Kidney tubule cell (primary cell): ENCODE results near the gene AMER3.
A peak's percentile ranks its signal among the peaks of the same experiment; 100 is the strongest.
"Not testable (repeated sequence)": the region's sequence is repeated elsewhere in the genome, so short reads cannot be mapped to it uniquely, and the experiment has no call there.

ENCODE experiments used
- DNase-seq: peaks from one replicate; pipeline ENCODE4 v3.0.0-alpha.2; 2018; ENCODE audit warnings: low spot score

AMER3 gene

GRCh38 chr2:130755256-130756052 lies at the start of gene AMER3:
Gene AMER3, plus strand, starts transcription at chr2:130755540. Its CDS starts 6,533 bp downstream, at chr2:130762073.
- no peak for DNase-seq

GRCh38 chr2:130714795-130715194 lies 40.5 kb upstream of the AMER3 start:
- not testable (repeated sequence) for DNase-seq

- DNase-seq = no peak
Observed at GRCh38 chr2:130720036-130720435, 35.3 kb upstream of the AMER3 start.

GRCh38 chr2:130720528-130720927 lies 34.8 kb upstream of the AMER3 start:
- DNase-seq = no peak

- no peak for DNase-seq
Observed at GRCh38 chr2:130724455-130724854, 30.9 kb upstream of the AMER3 start.

- DNase-seq = no peak
Observed at GRCh38 chr2:130726614-130727180, 28.6 kb upstream of the AMER3 start.

GRCh38 chr2:130727286-130727924 lies 27.9 kb upstream of the AMER3 start:
- DNase-seq = peak; percentile 69

GRCh38 chr2:130728007-130728454 lies 27.3 kb upstream of the AMER3 start:
- DNase-seq = no peak

GRCh38 chr2:130728549-130729316 lies 26.6 kb upstream of the AMER3 start, which contains the start of gene GPR148:
Gene GPR148, plus strand, starts transcription at chr2:130729070. Its CDS starts 82 bp downstream, at chr2:130729152.
- peak; percentile 8 for DNase-seq

GRCh38 chr2:130729322-130730299 lies 25.7 kb upstream of the AMER3 start:
- no peak for DNase-seq

GRCh38 chr2:130732257-130732656 lies 23.1 kb upstream of the AMER3 start:
- not testable (repeated sequence) for DNase-seq

- no peak for DNase-seq
Observed at GRCh38 chr2:130735200-130735599, 20.1 kb upstream of the AMER3 start.

GRCh38 chr2:130736487-130736886 lies 18.9 kb upstream of the AMER3 start:
- no peak for DNase-seq

GRCh38 chr2:130737592-130737991 lies 17.7 kb upstream of the AMER3 start:
- no peak for DNase-seq

GRCh38 chr2:130740671-130741070 lies 14.7 kb upstream of the AMER3 start:
- DNase-seq = no peak

GRCh38 chr2:130743278-130743677 lies 12.1 kb upstream of the AMER3 start:
- no peak for DNase-seq

- no peak for DNase-seq
Observed at GRCh38 chr2:130744287-130745117, 10.8 kb upstream of the AMER3 start.

- DNase-seq = no peak
Observed at GRCh38 chr2:130749078-130749477, 6.3 kb upstream of the AMER3 start.

- DNase-seq = no peak
Observed at GRCh38 chr2:130749641-130750040, 5.7 kb upstream of the AMER3 start.

GRCh38 chr2:130754811-130755210 lies 529 bp upstream of the AMER3 start:
- no peak for DNase-seq
